Thoracic aorta (tissue), 2 donors: ENCODE measurements around the gene CMTM1. TPM values are rescaled to one million over a fixed set of nuclear protein-coding genes. Genes with fewer than 3 reads are reported as not detected.
"Not testable (repeated sequence)": the region's sequence is repeated elsewhere in the genome, so short reads cannot be mapped to it uniquely, and the experiment has no call there.

ENCODE experiments used
- ATAC-seq: fragments of 150-250 bp; one replicate; pipeline ENCODE4 v1.8.0; 2017; ENCODE audit warnings: low read depth; ENCODE audit not compliant: insufficient number of reproducible peaks, low FRiP score
- DNase-seq: peaks from one replicate; pipeline ENCODE4 v3.0.0-alpha.2; 2020; ENCODE audit warnings: low spot score
- H3K27ac ChIP-seq, 2 donors: fragments of 200-600 bp; sonication (generic); 1 replicate in 1 of 2; 2 replicates in 1 of 2; pipeline ENCODE4 v1.5.1; 2016; ENCODE audit warnings: mild to moderate bottlenecking in 2 of 2, moderate library complexity in 2 of 2
- H3K27me3 ChIP-seq: fragments of 200-600 bp; sonication (generic); replicated peaks from 2 replicates; pipeline ENCODE4 v1.6.0; 2016; ENCODE audit warnings: mild to moderate bottlenecking; ENCODE audit not compliant: insufficient read depth
- H3K36me3 ChIP-seq: fragments of 200-600 bp; sonication (generic); one replicate; pipeline ENCODE4 v1.5.1; 2016
- H3K4me1 ChIP-seq, 2 donors: fragments of 200-600 bp; sonication (generic); 1 replicate in 1 of 2; 2 replicates in 1 of 2; pipeline versions ENCODE4 v1.5.1 to v1.6.0; 2016; ENCODE audit warnings: low read depth in 2 of 2, mild to moderate bottlenecking in 1 of 2; ENCODE audit not compliant: control insufficient read depth in 1 of 2
- H3K4me3 ChIP-seq: fragments of 200-600 bp; sonication (generic); 2 replicates; pipeline ENCODE4 v1.5.1; 2016; ENCODE audit warnings: mild to moderate bottlenecking
- H3K9me3 ChIP-seq: fragments of 200-600 bp; sonication (generic); 2 replicates; pipeline ENCODE4 v1.5.1; 2016
- CTCF ChIP-seq: fragments of 200-600 bp; sonication (generic); IDR thresholded peaks from one replicate; pipeline ENCODE4 v1.5.1; 2019; ENCODE audit warnings: antibody characterized with exemption
- total RNA-seq, 2 donors: library from RNA; depleted of rRNA; stranded (reverse); fragments of >200 nt; gene quantifications; one replicate each; pipeline versions ENCODE4 v1.1.0 to v1.2.3, GENCODE V29; 2016

The CMTM1 gene
- total RNA-seq, 2 donors from 2014 or later: 0.81 to 7.5 TPM

GRCh38 chr16:66609139-66609510 lies 42.9 kb downstream of the CMTM1 start:
- H3K4me1 ChIP-seq: peaks cover 9 to 18% of the 10 kb centered on the region in 2 donors
- H3K9me3 ChIP-seq: no peaks in the 10 kb centered on the region
- H3K27ac ChIP-seq: no peak overlapping the region
- DNase-seq (no peak), ATAC-seq (no peak)
- no peak for TF ChIP-seq CTCF
- H3K4me3 ChIP-seq: no peak overlapping the region
- H3K27me3 ChIP-seq: no peaks in the 10 kb centered on the region
- H3K36me3 ChIP-seq: peaks cover 14% of the 10 kb centered on the region

- ATAC-seq (no peak), DNase-seq (no peak)
- peaks cover 9 to 17% of the 10 kb centered on the region in 2 donors for H3K4me1 ChIP-seq
These were observed 44.0 kb downstream of the CMTM1 start for GRCh38 chr16:66610111-66610820.

GRCh38 chr16:66611911-66612310 lies 45.7 kb downstream of the CMTM1 start:
- not testable (repeated sequence) for ATAC-seq, DNase-seq, H3K9me3 ChIP-seq, H3K27me3 ChIP-seq, H3K4me3 ChIP-seq, H3K27ac ChIP-seq
- peaks cover 9 to 12% of the 10 kb centered on the region in 2 donors for H3K4me1 ChIP-seq
- peaks cover 14% of the 10 kb centered on the region for H3K36me3 ChIP-seq

More at GRCh38 chr16:66610111-66610820, 44.0 kb downstream of the CMTM1 start:
- Histone ChIP-seq H3K27ac (no peak overlapping the region), H3K9me3 (no peaks in the 10 kb centered on the region), H3K36me3 (peaks cover 14% of the 10 kb centered on the region), H3K4me3 (no peak overlapping the region), H3K27me3 (no peaks in the 10 kb centered on the region)
- no peak for TF ChIP-seq CTCF

- Histone ChIP-seq H3K27ac (no peak overlapping the region), H3K9me3 (no peaks in the 10 kb centered on the region), H3K4me1 (peaks cover 9 to 12% of the 10 kb centered on the region in 2 donors), H3K4me3 (no peak overlapping the region), H3K36me3 (peaks cover 14% of the 10 kb centered on the region), H3K27me3 (no peaks in the 10 kb centered on the region)
- ATAC-seq (no peak), DNase-seq (no peak)
- TF ChIP-seq CTCF: no peak
These were observed 46.2 kb downstream of the CMTM1 start for GRCh38 chr16:66612422-66612821.

- no peak overlapping the region for H3K27ac ChIP-seq
- H3K36me3 ChIP-seq: peaks cover 14% of the 10 kb centered on the region
- H3K4me3 ChIP-seq: no peak overlapping the region
- TF ChIP-seq CTCF: no peak
- no peaks in the 10 kb centered on the region for H3K9me3 ChIP-seq
- peaks cover 9 to 16% of the 10 kb centered on the region in 2 donors for H3K4me1 ChIP-seq
- no peak for DNase-seq
- no peak for ATAC-seq
- H3K27me3 ChIP-seq: no peaks in the 10 kb centered on the region
These were observed 48.0 kb downstream of the CMTM1 start for GRCh38 chr16:66614161-66614802.
